Thyroid gland (tissue), 4 donors: Measurements from ENCODE around the gene MSANTD2.

ENCODE experiments used
- CTCF ChIP-seq, 6 experiments: fragments of 200-600 bp in 3 of 6; fragments of 450-650 bp in 3 of 6; sonication (generic) in 3 of 6; IDR thresholded peaks; one replicate each; pipeline ENCODE4 v1.5.1; 2016 to 2019; ENCODE audit warnings: antibody characterized with exemption in 6 of 6, mild to moderate bottlenecking in 2 of 6, inconsistent platforms in 1 of 6, moderate library complexity in 1 of 6
- POLR2A ChIP-seq, 2 donors: fragments of 450-650 bp; IDR thresholded peaks; one replicate each; pipeline ENCODE4 v1.6.1; 2017; ENCODE audit warnings: antibody characterized with exemption in 2 of 2, mild to moderate bottlenecking in 2 of 2, moderate library complexity in 1 of 2

GRCh38 chr11:124732230-124732629 is 68.0 kb downstream of the MSANTD2 start:
- no peak for TF ChIP-seq CTCF (IDR thresholded peaks at IDR 0.05)
- no peak for TF ChIP-seq POLR2A (IDR thresholded peaks at IDR 0.05)
